Measurements from ENCODE around the gene NES.

DNA sequence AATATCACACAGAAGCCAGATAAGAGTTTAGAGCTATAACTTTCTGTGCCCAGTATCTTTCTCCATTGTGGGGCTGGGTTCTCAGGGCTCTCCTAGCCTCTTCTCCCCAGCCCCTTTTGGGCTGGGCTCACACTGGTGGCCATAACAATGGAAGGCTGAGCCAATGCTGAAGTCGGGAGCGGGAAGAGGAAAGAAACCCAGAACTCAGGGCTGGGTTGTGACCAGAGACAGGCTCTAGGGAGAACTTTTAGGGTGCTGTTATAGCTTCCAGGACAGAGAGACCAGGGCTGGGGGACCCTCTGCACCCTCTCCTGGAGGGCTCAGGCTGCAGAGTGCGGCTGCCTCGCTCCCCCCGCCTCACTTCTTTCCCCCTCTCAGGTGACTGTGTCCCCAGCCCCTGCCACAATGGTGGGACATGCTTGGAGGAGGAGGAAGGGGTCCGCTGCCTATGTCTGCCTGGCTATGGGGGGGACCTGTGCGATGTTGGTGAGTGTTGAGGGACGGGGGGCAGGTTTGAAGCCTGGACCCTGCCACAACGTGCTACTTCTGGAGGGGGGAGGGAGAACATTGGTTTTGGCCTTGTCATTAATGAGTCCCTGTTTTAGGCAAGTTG, 21.2 kb downstream of the NES start:
- TF ChIP-seq, protein P1, sequence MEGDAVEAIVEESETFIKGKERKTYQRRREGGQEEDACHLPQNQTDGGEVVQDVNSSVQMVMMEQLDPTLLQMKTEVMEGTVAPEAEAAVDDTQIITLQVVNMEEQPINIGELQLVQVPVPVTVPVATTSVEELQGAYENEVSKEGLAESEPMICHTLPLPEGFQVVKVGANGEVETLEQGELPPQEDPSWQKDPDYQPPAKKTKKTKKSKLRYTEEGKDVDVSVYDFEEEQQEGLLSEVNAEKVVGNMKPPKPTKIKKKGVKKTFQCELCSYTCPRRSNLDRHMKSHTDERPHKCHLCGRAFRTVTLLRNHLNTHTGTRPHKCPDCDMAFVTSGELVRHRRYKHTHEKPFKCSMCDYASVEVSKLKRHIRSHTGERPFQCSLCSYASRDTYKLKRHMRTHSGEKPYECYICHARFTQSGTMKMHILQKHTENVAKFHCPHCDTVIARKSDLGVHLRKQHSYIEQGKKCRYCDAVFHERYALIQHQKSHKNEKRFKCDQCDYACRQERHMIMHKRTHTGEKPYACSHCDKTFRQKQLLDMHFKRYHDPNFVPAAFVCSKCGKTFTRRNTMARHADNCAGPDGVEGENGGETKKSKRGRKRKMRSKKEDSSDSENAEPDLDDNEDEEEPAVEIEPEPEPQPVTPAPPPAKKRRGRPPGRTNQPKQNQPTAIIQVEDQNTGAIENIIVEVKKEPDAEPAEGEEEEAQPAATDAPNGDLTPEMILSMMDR (IDR thresholded peaks at IDR 0.05) = no peak
- TF ChIP-seq POLR2AphosphoS5 (IDR thresholded peaks at IDR 0.05; ENCODE audit: low read depth, low read length) = no peak
